IMR-90 (cell line): ENCODE data around the gene TTC39C. TPM values are rescaled to one million over a fixed set of nuclear protein-coding genes. Genes with fewer than 3 reads are reported as not detected.
A peak's percentile ranks its signal among the peaks of the same experiment; 100 is the strongest.

Experiments
- ATAC-seq: fragments of 200-7000 bp; cut with Tn5 transposase; 2 replicates; pipeline ENCODE4 v1.9.1; 2020; ENCODE audit warnings: low read depth, mild to moderate bottlenecking, moderate library complexity
- BruUV-seq: library from RNA; stranded (reverse); fragments of 400-500 nt; replicated peaks from 2 replicates; lab custom pipeline; 2021; lab: Mats Ljungman, UMichigan
- CTCF ChIA-PET: fragments of 300-600 bp; formaldehyde crosslinking; extraction: SDS; loops from one replicate; lab custom pipeline; 2021; ENCODE audit warnings: antibody characterized with exemption; lab: Yijun Ruan, JAX
- POLR2A ChIA-PET: fragments of 300-600 bp; sonication (Branson Sonifier 250); formaldehyde crosslinking; loops from one replicate; lab custom pipeline; 2022; ENCODE audit warnings: antibody characterized with exemption; ENCODE audit not compliant: unreplicated experiment; lab: Charles Lee
- DNase-seq: peaks from one replicate; pipeline ENCODE4 v3.0.0; 2013
- H2AFZ ChIP-seq: replicated peaks from 2 replicates; pipeline ENCODE3; 2013; ENCODE audit warnings: low read length, mild to moderate bottlenecking; ENCODE audit not compliant: poor library complexity
- H2AK5ac ChIP-seq: 2 replicates; pipeline ENCODE4 v1.6.1; 2013; ENCODE audit warnings: low read depth, low read length, inconsistent platforms
- H2AK9ac ChIP-seq: replicated peaks from 2 replicates; pipeline ENCODE3; 2013; ENCODE audit warnings: mild to moderate bottlenecking, low read depth, low read length, moderate library complexity; ENCODE audit not compliant: poor library complexity
- H2BK120ac ChIP-seq: 2 replicates; pipeline ENCODE4 v1.6.1; 2013; ENCODE audit warnings: low read depth, low read length, inconsistent platforms
- H2BK15ac ChIP-seq: 3 replicates; pipeline ENCODE4 v1.6.1; 2013; ENCODE audit warnings: low read depth, low read length, inconsistent platforms
- H2BK20ac ChIP-seq: 2 replicates; pipeline ENCODE4 v1.6.1; 2013; ENCODE audit warnings: low read depth, mild to moderate bottlenecking, inconsistent platforms, low read length, moderate library complexity
- H2BK5ac ChIP-seq: 2 replicates; pipeline ENCODE4 v1.6.1; 2013; ENCODE audit warnings: mild to moderate bottlenecking, low read depth, low read length, inconsistent platforms; ENCODE audit not compliant: poor library complexity, severe bottlenecking
- H3K14ac ChIP-seq: replicated peaks from 2 replicates; pipeline ENCODE4 v1.6.1; 2013; ENCODE audit warnings: low read depth, low read length, inconsistent platforms
- H3K18ac ChIP-seq: 2 replicates; pipeline ENCODE4 v1.6.1; 2013; ENCODE audit warnings: low read depth, low read length, control low read depth
- H3K23ac ChIP-seq: 2 replicates; pipeline ENCODE4 v1.6.1; 2013; ENCODE audit warnings: low read depth, low read length, inconsistent platforms
- H3K27ac ChIP-seq: 2 replicates; pipeline ENCODE4 v1.5.1; 2013; ENCODE audit warnings: mild to moderate bottlenecking, control low read depth, low read length; ENCODE audit not compliant: insufficient read depth
- H3K27me3 ChIP-seq: 2 replicates; pipeline ENCODE4 v1.6.1; 2013; ENCODE audit warnings: low read length; ENCODE audit not compliant: control insufficient read depth, insufficient read depth
- H3K36me3 ChIP-seq: 2 replicates; pipeline ENCODE4 v1.6.1; 2013; ENCODE audit warnings: low read length, mixed read lengths; ENCODE audit not compliant: control insufficient read depth, insufficient read depth
- H3K4ac ChIP-seq: 2 replicates; pipeline ENCODE4 v1.6.1; 2013; ENCODE audit warnings: low read depth, low read length, inconsistent platforms
- H3K4me1 ChIP-seq: 2 replicates; pipeline ENCODE4 v1.6.1; 2013; ENCODE audit warnings: low read length, mixed read lengths; ENCODE audit not compliant: control insufficient read depth, insufficient read depth
- H3K4me2 ChIP-seq: 2 replicates; pipeline ENCODE4 v1.6.1; 2013; ENCODE audit warnings: low read depth, mild to moderate bottlenecking, control low read depth, low read length, moderate library complexity
- H3K4me3 ChIP-seq: 2 replicates; pipeline ENCODE4 v1.5.1; 2013; ENCODE audit warnings: low read depth, mild to moderate bottlenecking, control low read depth, low read length, moderate library complexity; ENCODE audit not compliant: insufficient read depth
- H3K56ac ChIP-seq: 2 replicates; pipeline ENCODE4 v1.6.1; 2013; ENCODE audit warnings: low read length, inconsistent platforms; ENCODE audit not compliant: insufficient read depth; ENCODE audit errors: extremely low read depth
- H3K79me1 ChIP-seq, 2 experiments: 2 replicates each; pipeline ENCODE4 v1.6.1; 2013; ENCODE audit warnings: low read length in 2 of 2, inconsistent platforms in 1 of 2, low read depth in 1 of 2
- H3K9ac ChIP-seq: 2 replicates; pipeline ENCODE4 v1.6.1; 2013; ENCODE audit warnings: low read depth, low read length, control low read depth
- H3K9me1 ChIP-seq: 2 replicates; pipeline ENCODE4 v1.6.1; 2013; ENCODE audit warnings: low read length, inconsistent platforms; ENCODE audit not compliant: insufficient read depth
- H3K9me3 ChIP-seq: 2 replicates; pipeline ENCODE4 v1.6.1; 2013; ENCODE audit warnings: low read length; ENCODE audit not compliant: control insufficient read depth, insufficient read depth
- H4K20me1 ChIP-seq: 2 replicates; pipeline ENCODE4 v1.6.1; 2013; ENCODE audit warnings: low read length, inconsistent platforms; ENCODE audit not compliant: insufficient read depth
- H4K5ac ChIP-seq: 2 replicates; pipeline ENCODE4 v1.6.1; 2013; ENCODE audit warnings: mild to moderate bottlenecking, low read depth, low read length, control low read depth
- H4K8ac ChIP-seq, 2 experiments: 2 replicates each; pipeline ENCODE4 v1.6.1; 2013; ENCODE audit warnings: low read depth in 2 of 2, low read length in 2 of 2, control low read depth in 1 of 2, inconsistent platforms in 1 of 2
- H4K91ac ChIP-seq: 2 replicates; pipeline ENCODE4 v1.6.1; 2013; ENCODE audit warnings: low read depth, low read length, inconsistent platforms; ENCODE audit not compliant: insufficient read depth
- CHD1 ChIP-seq: IDR thresholded peaks from 2 replicates; pipeline ENCODE4 v1.6.1; 2012; ENCODE audit warnings: low read depth, low read length, improper control_type of control experiment
- WGBS, 2 experiments: methylation state at CpG; one replicate each; pipeline versions ENCODE4 v1.1.5 to v1.1.7; 2013; ENCODE audit warnings: missing lambda C conversion rate in 2 of 2; ENCODE audit not compliant: insufficient read length in 1 of 2; ENCODE audit errors: extremely low coverage in 2 of 2; 5-methylcytosine and 5-hydroxymethylcytosine counted together
- dilution Hi-C: fragments of 300-500 bp; cut with HindIII; formaldehyde crosslinking; loops from one replicate; pipeline ENCODE4 v1.14.3; 2018; ENCODE audit warnings: low sequenced_read_pairs; ENCODE audit not compliant: unreplicated experiment
- in situ Hi-C: fragments of 300-500 bp; cut with MboI; formaldehyde crosslinking; loops from 3 replicates; pipeline ENCODE4 v1.14.3; 2019; ENCODE audit warnings: low sequenced_read_pairs, inconsistent platforms, mixed read lengths
- intact Hi-C: fragments of 100-400 bp; cut with micrococcal nuclease; formaldehyde crosslinking; loops from 2 replicates; pipeline ENCODE4 v1.10.0; 2022
- polyA plus RNA-seq, 3 experiments: library from polyadenylated mRNA; depleted of rRNA; stranded (reverse); fragments of >200 nt; gene quantifications; 2 replicates each; pipeline ENCODE4 v1.2.3, GENCODE V29; 2012; ENCODE audit warnings: low replicate concordance in 1 of 3
- total RNA-seq: library from RNA; depleted of rRNA; stranded (reverse); fragments of >200 nt; gene quantifications from 2 replicates; pipeline ENCODE4 v1.2.3, GENCODE V29; 2012

The TTC39C gene
- total and polyA plus RNA-seq, 2 of the 4 experiments (the other 2 are of a cell fraction): 8.0 to 20.8 TPM

GRCh38 chr18:24052053-24052452 is 37.5 kb downstream of the TTC39C start:
- no peak overlapping the region for H2BK20ac ChIP-seq
- no peak overlapping the region for H2BK120ac ChIP-seq
- POLR2A ChIA-PET: no interaction called here
- no peak for TF ChIP-seq CHD1
- no peak overlapping the region for H2AK9ac ChIP-seq
- H3K27me3 ChIP-seq: no peaks in the 10 kb centered on the region
- peak overlapping the region; percentile 18; the same call in 1 of the 2 replicates for H2AK5ac ChIP-seq
- no peak overlapping the region for H3K14ac ChIP-seq
- peaks cover 12% of the 10 kb centered on the region for H3K9me1 ChIP-seq
- no peaks in the 10 kb centered on the region; the same call in 1 of the 2 replicates for H3K9me3 ChIP-seq
- no peak for ATAC-seq
- BruUV-seq: no TSS peak
- no peak overlapping the region for H3K4me2 ChIP-seq
- no peak overlapping the region; the same call in 1 of the 2 replicates for H3K4ac ChIP-seq
- peaks cover 23 to 28% of the 10 kb centered on the region in 2 experiments for H3K79me1 ChIP-seq
- no peak overlapping the region for H3K18ac ChIP-seq
- in situ Hi-C loops (no loop called here), intact Hi-C loops (no loop called here), dilution Hi-C loops (no loop called here)
- peaks cover 32% of the 10 kb centered on the region for H4K20me1 ChIP-seq
- CTCF ChIA-PET: no interaction called here
- H4K5ac ChIP-seq: no peak overlapping the region
- no peak overlapping the region for H3K56ac ChIP-seq
- no peak overlapping the region for H3K27ac ChIP-seq
- H3K4me1 ChIP-seq: peaks cover 15% of the 10 kb centered on the region
- no peak for DNase-seq
- H4K91ac ChIP-seq: no peak overlapping the region
- H4K8ac ChIP-seq: no peak overlapping the region
- no peak overlapping the region for H2AFZ ChIP-seq
- WGBS, 2 experiments: no CpG with 5 or more reads among the region's 7 CpGs
- H3K23ac ChIP-seq: no peak overlapping the region
- no peak overlapping the region for H3K4me3 ChIP-seq
- H2BK15ac ChIP-seq: peak overlapping the region; percentile 28; the same call in 1 of the 3 replicates
- no peaks in the 10 kb centered on the region for H3K36me3 ChIP-seq
- H2BK5ac ChIP-seq: no peak overlapping the region
- H3K9ac ChIP-seq: no peak overlapping the region
